GM21528 (cell line): Measurements from ENCODE around the gene VKORC1L1.
"Not testable (repeated sequence)": the region's sequence is repeated elsewhere in the genome, so short reads cannot be mapped to it uniquely, and the experiment has no call there.

Source experiments
- ATAC-seq: cut with Tn5 transposase; IDR thresholded peaks from one replicate; pipeline ENCODE4 v1.9.1; 2021; ENCODE audit warnings: mild to moderate bottlenecking, moderate library complexity; ENCODE audit not compliant: unreplicated experiment, low FRiP score

The VKORC1L1 gene

DNA sequence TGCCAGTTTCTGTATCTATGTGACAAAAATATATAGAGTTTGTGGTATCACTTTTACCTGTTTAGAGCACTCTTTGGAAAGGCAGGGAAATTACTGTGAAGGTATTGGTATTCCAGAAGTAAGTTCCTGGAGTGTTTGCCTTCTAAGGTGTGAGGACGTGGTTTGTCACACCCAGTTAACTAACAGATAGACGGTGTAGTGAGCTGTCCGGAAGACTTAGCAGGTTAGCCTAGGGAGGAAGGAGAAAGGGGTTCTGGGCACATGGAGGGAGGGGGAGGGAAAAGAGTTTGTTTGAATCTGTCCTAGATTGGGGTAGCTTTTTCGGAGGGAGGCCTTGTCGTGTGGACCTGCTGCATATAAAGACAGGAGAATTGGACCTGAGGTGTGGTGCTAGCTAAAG, 7.4 kb downstream of the VKORC1L1 start:
- ATAC-seq, result not testable (repeated sequence)

DNA sequence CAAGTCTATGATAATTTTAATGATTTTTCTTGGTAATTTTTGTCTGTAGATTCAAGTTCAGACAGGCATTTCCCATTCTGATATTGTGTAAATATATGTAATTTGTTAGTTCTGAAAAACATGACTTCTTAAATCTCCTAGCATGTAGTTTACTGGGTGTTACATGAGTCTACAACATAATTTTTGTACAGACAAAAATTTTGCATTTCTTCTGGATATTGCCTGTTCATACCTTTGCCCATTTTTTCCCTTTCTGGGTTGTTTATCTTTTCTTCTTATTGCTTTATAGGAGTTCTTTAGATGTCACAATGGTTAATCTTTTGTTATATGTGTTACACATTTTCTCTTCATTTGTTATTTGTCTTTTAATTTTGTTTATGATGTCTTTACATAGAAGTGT, 12.1 kb downstream of the VKORC1L1 start:
- not testable (repeated sequence) for ATAC-seq

DNA sequence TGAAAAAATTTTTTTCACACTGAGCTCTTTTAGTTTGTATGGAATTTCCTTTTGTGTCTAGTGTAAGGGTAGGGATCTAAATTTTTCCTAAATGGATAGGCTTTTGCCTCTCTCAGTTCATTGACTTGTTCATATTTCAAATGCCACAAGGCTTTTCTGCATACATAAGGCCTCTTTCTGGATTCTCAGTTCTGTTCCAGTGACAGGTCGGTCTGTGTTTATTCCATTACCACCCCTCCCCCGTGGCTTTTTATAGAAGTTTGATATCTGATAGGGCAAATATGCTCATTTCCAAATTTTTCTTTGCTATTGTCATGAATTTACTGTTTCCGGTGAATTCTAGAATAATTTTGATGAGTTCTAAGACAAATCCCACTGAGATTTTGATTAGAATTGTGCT, 12.7 kb downstream of the VKORC1L1 start:
- ATAC-seq, result not testable (repeated sequence)

DNA sequence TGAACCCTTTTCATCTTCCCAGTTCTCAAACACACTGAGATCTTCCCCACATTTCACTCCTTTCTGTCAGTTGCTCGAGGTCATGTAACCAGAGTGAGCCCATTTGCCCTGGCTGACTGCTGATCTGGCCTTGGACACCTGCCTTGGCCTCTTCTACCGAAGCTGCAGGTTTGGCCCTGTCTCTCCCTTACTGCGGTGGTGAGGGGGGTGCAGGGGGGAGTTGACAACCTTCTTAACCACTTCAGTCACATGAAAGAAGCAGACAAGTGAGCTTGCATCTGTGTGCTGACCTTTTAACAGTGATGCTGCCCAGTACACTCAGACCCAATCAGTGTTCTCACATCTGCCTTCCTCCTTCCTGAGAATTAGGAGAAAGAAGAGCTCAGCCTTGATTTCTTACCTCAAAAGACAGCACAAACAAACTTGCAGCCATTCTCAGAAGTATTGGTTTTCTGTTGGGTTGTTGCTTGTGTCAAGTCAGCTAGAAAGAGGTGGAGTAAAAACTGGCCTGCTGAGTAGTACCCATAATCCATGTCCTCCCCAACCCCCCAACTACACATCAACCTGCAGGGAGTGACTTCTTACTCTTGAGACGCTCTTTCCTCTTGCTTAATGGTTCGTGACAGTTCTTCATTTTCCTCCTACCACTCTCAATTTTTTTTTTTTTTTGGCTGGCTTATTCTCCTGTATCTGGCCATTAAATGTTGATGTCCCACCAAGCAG, 15.7 kb downstream of the VKORC1L1 start:
- ATAC-seq, result not testable (repeated sequence)

DNA sequence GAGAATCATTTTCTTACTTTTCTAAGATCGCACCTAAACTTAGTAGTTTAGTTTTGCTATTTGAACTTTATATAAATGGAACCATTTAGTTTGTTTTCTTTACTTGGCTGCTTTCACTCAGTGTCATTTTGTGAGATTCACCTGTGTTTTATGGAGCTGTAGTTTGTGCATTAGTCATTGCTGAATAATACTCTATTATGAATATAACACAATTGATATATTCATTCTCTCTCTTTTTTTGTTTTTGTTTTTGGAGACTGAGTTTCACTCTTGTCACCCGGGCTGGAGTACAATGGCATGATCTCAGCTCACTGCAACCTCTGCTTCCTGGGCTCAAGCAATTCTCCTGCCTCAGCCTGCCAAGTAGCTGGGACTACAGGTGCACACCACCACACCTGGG, 16.8 kb downstream of the VKORC1L1 start:
- ATAC-seq, result not testable (repeated sequence)

DNA sequence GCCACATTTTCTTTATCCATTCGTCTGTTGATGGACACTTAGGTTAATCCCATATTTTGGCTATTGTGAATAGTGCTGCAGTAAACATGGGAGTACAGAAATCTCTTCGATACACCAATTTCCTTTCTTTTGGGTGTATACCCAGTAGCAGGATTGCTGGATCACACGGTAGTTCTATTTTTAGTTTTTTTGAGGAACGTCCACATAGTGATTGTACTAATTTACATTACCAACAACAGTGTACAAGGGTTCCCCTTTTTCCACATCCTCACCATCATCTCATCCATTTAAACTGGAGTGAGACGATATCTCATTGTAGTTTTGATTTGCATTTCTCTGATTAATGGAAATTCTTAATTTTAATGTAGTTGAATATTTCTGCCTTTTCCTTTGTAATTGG, 19.3 kb downstream of the VKORC1L1 start:
- no peak for ATAC-seq

DNA sequence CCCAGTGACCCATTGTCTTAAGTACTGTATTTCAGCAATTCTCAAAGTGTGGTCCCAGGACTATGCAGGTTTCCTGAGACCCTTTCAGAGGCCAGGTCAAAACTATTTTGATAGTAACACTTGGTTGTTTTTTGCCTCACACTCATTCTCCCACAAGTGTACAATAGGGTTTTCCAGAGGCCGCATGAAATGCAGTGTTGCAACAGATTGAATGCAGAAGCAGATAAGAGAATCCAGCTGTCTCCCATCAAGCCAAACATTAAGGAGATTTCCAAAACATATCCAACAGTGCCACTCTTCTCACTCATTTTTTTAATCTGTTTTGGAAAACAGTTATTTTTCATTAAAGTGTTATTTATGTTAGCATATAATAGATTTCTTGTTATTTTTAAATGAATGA, 20.0 kb downstream of the VKORC1L1 start:
- ATAC-seq, result no peak

DNA sequence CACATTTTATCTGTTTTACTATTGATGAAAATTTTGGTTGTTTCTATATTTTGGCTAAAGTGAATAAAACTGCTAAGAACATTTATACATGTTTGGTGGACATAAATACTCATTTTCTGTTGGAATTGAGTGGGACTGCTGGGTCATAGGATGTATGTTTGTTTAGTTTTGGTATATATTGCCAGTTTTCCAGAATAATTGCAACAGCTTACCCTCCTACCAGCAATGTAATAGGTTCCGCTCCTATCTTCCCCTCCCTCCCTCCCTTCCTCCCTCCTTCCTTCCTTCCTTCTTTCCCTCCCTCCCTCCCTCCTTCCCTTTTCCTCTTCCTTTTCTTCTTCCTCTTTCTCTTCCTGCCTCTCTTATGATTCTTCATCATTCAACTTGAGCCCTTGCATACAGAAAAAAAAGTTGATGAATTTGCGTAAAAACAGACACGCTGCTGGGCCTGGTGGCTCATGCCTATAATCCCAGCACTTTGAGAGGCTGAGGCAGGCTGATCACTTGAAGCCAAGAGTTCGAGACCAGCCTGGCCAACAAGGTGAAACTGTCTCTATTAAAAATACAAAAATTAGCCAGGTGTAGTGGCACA, 23.5 kb downstream of the VKORC1L1 start:
- ATAC-seq, result no peak

DNA sequence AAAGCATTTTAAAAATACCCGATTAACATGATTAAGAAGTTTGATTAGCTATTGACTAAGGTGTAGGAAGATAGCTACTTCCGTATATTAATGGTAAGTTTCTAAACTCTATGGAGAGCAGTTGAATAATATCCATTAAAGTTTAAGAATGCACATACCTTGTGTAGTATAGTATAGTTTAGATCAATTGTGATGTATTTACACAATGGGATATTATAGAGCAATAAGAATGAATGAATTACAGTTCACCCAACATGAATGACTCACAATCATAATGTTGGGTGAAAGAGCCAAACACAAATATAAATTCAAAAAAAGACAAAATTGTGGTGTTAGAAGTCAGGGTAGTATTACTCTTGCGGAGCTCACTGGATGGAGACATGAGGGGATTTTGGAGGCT, 24.4 kb downstream of the VKORC1L1 start:
- ATAC-seq, result not testable (repeated sequence)

DNA sequence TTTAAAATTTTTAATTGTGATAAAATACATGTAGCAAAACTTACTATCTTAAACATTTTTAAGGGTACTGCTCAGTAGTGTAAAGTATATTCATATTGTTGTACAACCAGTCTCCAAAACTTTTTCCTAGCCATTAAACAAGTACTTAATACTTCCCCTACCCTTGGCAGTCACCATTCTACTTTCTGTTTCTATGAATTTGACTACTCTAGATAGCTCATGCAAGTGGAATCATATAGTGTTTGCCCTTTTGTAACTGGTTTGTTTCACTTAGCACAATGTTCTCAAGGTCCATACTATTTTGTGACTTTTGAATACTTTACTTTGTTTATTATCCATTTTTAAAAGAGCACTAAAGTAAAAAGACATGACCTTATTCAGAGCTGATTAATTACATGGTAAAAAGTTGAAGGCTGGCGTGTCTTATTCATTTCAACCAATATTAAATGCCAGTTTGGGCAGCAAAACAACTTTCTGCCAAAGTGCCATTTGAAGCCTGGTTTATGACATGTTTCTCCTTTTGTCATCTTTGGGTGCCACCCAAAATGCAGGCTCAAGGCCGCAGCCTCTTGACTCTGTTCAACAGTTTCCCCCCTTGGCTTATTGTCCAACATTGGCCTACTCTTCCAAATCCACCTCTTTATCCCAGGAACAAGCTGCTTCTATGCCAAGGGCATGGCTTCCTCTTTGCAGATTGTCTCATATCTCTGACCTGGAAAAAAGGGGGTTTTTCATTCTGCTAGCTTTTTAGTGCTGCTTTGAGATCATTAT, 26.0 kb downstream of the VKORC1L1 start:
- not testable (repeated sequence) for ATAC-seq

DNA sequence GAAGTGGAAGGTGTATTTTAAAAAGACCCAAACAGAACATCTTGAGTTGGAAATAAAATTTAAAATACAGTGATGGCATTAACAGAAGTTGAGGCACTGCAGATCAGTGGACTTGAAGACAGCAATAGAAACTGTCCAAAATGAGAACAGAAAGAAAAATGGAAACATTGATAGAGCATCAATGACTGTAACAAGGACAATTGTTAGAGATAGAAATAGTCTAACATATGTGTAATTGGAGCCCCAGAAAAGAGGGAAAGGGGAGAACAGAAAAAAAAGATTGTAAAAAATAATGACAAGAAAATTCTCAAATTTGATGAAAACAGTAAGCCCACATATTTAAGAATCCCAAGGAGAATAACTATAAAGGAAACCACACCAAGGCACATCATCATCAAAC, 29.4 kb downstream of the VKORC1L1 start:
- ATAC-seq, result no peak

DNA sequence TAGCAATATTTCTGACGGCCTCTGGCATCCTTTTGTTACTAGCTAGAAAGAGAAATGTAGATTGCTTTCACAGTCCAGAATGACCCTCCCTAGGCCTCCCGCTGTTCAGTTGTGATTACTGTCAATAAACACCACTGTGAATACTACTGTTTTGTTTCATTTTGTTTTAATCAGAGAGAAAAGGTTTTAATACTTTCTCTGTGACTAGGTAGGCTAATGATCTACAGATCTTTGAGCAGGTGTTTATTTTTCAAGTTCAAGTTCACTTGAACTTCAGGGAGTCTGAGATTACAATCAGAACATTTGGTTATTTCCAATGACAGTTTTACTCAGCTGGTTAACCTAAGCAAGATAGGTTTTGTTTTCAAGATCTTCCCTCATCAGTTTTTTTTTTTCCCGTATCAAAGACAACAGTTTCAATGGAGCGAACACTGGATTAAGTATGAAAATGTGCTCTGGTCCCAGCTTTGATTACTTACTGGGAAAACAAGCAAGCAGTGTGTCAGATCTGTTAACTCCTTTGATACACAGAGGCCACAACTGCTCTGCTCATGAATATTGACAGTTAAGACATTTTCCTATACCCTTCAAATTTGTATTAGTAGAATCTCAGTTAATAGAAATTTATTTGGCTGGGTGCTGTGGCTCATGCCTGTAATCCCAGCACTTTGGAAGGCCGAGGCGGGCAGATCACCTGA, 34.8 kb downstream of the VKORC1L1 start:
- ATAC-seq, result no peak

DNA sequence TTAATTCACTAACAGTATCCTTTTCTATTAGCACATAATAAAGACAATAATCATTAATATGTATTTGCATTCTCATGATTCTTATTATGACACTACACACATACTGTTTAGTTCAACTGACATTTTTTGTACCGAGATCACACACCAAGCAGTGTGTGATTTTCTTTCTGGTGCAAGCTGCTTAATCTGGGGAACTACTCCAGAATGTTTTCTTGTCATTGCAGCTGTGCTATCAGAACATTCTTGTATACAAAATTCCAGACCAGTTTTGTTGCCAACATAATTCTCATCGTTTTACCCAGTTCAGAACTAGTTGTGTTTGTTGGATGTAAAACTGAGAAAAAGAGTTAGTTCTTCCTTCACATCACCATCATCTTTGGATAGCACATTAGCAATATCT, 37.4 kb downstream of the VKORC1L1 start:
- no peak for ATAC-seq

DNA sequence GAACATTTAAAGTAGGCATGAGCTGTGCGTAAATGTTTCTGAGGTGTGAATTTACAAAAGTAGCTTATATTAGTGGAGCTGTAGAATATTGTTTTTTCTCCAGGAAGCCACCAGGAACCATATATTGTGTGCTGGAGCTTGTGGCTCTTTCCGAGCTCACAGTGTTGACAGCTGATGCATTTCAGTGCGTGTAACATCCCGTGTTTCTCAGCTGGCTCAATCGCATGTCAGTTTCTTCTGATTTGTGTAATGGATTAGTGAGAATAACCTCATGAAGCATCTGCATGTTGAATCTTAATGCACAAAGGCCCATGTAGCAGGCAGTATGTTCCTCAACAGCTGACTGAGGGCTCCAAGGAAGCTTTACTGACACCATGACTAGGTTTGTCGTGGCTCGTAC, 39.4 kb downstream of the VKORC1L1 start:
- no peak for ATAC-seq

DNA sequence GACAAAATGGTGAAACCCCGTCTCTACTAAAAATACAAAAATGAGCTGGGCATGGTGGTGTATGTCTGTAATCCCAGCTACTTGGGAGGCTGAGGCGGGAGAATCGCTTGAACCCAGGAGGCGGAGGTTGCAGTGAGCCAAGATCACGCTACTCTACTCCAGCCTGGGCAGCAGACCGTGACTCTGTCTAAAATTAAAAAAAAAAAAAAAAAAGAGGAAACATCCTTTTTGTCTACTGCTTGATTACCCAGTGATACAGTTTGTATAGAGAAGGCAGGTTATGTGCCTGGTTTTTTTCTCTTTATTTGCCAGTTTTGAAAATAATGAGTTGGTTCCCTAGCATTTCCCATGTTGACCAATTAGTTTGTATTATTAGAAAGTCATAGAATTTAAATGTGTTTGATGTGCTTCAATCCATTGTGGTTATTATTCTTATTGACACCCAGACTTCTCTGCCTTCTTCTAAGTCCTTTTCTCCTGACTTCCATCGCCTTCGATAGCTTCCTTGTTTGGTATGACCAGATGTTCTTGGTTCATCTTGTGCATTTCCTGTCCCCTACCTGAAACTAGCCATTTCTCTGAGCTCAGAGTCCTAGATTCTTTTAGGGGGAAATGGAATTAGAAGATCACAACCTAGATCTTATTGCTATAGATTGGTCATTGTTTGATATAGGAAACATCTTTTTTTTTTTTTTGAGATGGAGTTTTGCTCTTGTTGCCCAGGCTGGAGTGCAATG, 43.2 kb downstream of the VKORC1L1 start:
- ATAC-seq, result no peak

DNA sequence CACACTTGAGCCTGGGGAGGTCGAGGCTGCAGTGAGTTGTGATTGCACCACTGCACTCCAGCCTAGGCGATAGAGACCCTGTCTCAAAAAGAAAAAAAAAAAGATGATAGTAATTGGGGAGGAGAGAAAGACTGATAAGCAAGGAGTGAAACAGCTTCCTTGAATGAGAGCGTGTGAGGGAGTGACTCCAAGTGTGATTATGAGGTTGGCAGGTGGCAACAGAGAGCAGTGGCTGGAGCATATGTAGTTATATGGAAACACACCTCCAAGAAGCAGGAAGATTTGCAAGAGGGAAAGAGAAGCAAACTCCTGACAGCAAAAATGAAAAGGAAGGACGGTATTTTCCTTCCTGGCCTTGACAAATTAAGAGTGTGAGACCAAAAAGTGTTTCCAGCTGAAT, 50.4 kb downstream of the VKORC1L1 start:
- no peak for ATAC-seq

DNA sequence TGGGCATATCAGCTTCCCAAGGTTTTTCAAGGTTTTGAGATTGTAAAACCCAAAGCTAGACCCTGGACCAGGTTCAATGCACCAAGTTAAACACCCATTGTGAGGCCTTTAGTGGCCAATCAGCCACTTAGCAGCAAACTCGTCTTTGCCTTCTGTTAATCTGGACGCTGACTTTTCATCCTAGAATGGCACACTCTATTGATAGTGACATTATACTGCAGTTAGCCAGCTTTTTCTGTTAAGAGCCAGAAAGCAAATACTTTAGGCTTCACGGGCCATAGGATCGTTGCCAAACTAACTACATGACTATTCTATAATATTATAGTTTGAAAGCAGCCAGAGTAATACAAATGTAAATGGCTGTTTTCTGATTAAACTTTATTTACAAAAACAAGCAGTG, 51.3 kb downstream of the VKORC1L1 start:
- ATAC-seq, result no peak

DNA sequence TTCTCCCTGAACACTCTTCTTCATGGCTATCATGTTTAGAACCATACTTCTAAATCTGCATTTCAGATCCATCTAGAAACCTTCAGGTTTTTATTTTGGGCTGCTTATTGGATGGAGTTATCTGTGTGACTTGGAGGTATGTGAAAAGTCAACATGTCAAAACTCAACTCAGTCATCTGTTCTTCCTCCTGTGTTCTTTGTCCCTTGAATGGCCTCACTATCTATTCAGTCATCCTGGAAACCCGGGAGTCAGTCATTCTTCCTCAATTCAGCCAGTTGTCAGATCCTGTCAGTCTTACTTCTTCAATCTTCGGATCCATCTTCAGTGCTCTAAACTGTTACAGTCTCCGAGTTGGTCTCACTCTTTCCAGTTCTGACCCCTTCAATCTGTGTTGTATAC, 52.2 kb downstream of the VKORC1L1 start:
- no peak for ATAC-seq

DNA sequence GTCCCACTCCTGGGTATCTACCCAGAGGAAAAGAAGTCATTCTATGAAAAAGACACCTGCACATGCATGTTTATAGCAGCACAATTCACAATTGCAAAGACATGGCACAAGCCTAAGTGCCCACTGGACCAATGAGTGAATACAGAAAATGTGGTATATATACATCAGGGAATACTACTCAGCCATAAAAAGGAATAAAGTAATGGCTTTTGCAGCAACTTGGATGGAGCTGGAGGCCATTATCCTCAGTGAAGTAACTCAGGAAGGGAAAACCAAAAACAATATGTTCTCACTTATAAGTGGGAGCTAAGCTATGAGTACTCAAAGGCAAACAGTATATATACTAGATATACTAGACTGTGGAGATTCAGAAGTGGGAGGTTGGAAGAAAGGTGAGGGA, 53.7 kb downstream of the VKORC1L1 start:
- ATAC-seq, result no peak
